GM06990 (cell line): ENCODE results near the gene KLF8.

Source experiments
- DNase-seq: peaks from one replicate; pipeline ENCODE4 v3.0.0-alpha.2; 2011; ENCODE audit not compliant: insufficient read length; ENCODE audit errors: extremely low read depth
- H3K27me3 ChIP-seq: replicated peaks from 2 replicates; pipeline ENCODE4 v1.6.0; 2011; ENCODE audit warnings: low read length; ENCODE audit not compliant: control insufficient read depth, insufficient read depth
- H3K36me3 ChIP-seq: 2 replicates; pipeline ENCODE4 v1.5.1; 2011; ENCODE audit warnings: low read length; ENCODE audit not compliant: control insufficient read depth, insufficient read depth
- H3K4me3 ChIP-seq: replicated peaks from 2 replicates; pipeline ENCODE4 v1.5.1; 2011; ENCODE audit warnings: low read depth, mild to moderate bottlenecking, control low read depth, low read length
- TF ChIP-seq, protein P1 (sequence below): IDR thresholded peaks from 2 replicates; pipeline ENCODE4 v1.5.1; 2011; ENCODE audit warnings: low read length, control low read depth, mild to moderate bottlenecking, inconsistent platforms; ENCODE audit not compliant: insufficient read depth, poor library complexity, severe bottlenecking

KLF8 gene

DNA sequence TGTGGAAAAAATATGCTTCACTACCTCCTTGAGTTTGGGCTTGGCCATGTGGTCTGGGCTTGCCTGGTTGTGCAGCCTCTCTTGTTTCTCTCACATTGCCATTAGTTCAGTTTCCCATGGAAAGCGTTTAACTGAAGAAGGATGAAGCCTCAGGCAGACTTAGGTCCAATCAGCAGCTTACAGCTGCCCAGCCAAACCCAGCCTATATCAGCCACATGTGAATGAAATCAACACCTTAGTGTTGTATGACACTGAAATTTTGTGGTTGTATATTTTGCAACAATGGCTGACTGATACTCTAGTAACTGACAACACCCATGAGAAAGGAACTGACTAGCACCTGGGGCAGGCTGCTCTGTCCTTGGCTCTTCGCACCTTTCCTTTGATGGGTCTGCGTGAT, 81.2 kb downstream of the KLF8 start:
- no peaks in the 10 kb centered on the region for H3K27me3 ChIP-seq
- H3K4me3 ChIP-seq: no peak overlapping the region
- TF ChIP-seq, protein P1, sequence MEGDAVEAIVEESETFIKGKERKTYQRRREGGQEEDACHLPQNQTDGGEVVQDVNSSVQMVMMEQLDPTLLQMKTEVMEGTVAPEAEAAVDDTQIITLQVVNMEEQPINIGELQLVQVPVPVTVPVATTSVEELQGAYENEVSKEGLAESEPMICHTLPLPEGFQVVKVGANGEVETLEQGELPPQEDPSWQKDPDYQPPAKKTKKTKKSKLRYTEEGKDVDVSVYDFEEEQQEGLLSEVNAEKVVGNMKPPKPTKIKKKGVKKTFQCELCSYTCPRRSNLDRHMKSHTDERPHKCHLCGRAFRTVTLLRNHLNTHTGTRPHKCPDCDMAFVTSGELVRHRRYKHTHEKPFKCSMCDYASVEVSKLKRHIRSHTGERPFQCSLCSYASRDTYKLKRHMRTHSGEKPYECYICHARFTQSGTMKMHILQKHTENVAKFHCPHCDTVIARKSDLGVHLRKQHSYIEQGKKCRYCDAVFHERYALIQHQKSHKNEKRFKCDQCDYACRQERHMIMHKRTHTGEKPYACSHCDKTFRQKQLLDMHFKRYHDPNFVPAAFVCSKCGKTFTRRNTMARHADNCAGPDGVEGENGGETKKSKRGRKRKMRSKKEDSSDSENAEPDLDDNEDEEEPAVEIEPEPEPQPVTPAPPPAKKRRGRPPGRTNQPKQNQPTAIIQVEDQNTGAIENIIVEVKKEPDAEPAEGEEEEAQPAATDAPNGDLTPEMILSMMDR: no peak
- H3K36me3 ChIP-seq: no peaks in the 10 kb centered on the region
- DNase-seq: no peak

DNA sequence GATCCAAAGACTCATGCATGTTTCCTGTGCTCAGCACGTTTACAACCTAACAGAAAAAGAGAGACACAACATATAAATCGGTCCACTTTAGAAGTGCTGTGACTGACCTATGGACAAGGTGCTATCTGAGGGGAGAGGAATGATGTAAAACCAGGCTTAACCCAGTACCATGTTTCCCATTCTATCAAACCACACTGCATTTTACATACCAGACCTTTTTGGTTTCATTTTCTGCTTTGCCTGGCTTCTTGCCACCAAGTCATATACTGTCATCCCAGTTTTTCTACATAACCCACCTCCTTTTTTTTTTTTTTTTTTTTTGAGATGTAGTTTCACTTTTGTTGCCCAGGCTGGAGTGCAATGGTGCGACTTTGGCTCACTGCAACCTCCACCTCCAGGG, 82.2 kb downstream of the KLF8 start:
- TF ChIP-seq, protein P1: no peak
- H3K4me3 ChIP-seq: no peak overlapping the region
- no peaks in the 10 kb centered on the region for H3K36me3 ChIP-seq
- no peaks in the 10 kb centered on the region for H3K27me3 ChIP-seq
- no peak for DNase-seq

- Histone ChIP-seq H3K27me3 (no peaks in the 10 kb centered on the region), H3K4me3 (no peak overlapping the region), H3K36me3 (no peaks in the 10 kb centered on the region)
- TF ChIP-seq, protein P1: no peak
- DNase-seq: no peak
Measured at GRCh38 chrX:56318076-56318475, 85.9 kb downstream of the KLF8 start.

DNA sequence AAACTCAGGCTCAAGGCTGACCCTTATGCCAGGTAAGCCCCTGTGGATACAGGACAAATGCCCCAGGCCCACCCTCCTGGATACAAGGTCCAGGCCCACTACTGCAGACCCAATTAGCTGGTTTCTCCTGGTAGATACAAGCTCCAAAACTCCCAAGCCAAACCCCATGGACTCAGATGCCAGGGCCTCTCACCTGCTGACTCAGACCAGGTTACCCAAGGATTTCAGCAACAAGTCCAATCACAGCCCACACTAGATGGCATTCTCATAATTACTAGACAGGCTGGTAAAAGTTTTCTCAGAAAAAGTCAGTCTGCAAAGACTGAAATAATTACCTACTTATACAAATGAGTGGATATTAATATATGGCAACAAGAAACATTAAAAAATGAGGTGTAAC, 87.0 kb downstream of the KLF8 start:
- H3K27me3 ChIP-seq: no peaks in the 10 kb centered on the region
- H3K36me3 ChIP-seq: no peaks in the 10 kb centered on the region
- no peak overlapping the region for H3K4me3 ChIP-seq
- TF ChIP-seq, protein P1: no peak
- DNase-seq: no peak
